Left lung (tissue), 10 donors: ENCODE measurements around the gene HJV. TPM values are rescaled to one million over a fixed set of nuclear protein-coding genes. Genes with fewer than 3 reads are reported as not detected.
A peak's percentile ranks its signal among the peaks of the same experiment; 100 is the strongest.

Source experiments
- ATAC-seq: fragments of 200-7000 bp; cut with Tn5 transposase; one replicate; pipeline ENCODE4 v1.9.1; 2020; ENCODE audit warnings: moderate library complexity
- DNase-seq, 4 donors: peaks; one replicate each; pipeline ENCODE4 v3.0.0-alpha.2; 2013 to 2020
- H3K27ac ChIP-seq, 2 donors: fragments of 200-600 bp; sonication (generic) in 1 of 2; one replicate each; pipeline versions ENCODE4 v1.5.0 to v1.8.0; 2020 to 2021
- H3K27me3 ChIP-seq, 2 donors: fragments of 200-600 bp; sonication (generic) in 1 of 2; one replicate each; pipeline versions ENCODE4 v1.5.0 to v1.8.0; 2020 to 2021
- H3K36me3 ChIP-seq, 2 donors: fragments of 200-600 bp; sonication (generic) in 1 of 2; one replicate each; pipeline versions ENCODE4 v1.5.0 to v1.8.0; 2020 to 2021
- H3K4me1 ChIP-seq, 2 donors: fragments of 200-600 bp; one replicate each; pipeline ENCODE4 v1.8.0; 2021
- H3K4me3 ChIP-seq, 2 donors: fragments of 200-600 bp; sonication (generic) in 1 of 2; one replicate each; pipeline versions ENCODE4 v1.5.0 to v1.8.0; 2020 to 2021; ENCODE audit warnings: mild to moderate bottlenecking in 1 of 2
- H3K9me3 ChIP-seq, 2 donors: fragments of 200-600 bp; sonication (generic) in 1 of 2; one replicate each; pipeline versions ENCODE4 v1.5.0 to v1.8.0; 2020 to 2021
- CTCF ChIP-seq, 2 donors: fragments of 200-600 bp; sonication (generic) in 1 of 2; IDR thresholded peaks; one replicate each; pipeline versions ENCODE4 v1.5.0 to v1.8.0; 2021; ENCODE audit warnings: antibody characterized with exemption in 2 of 2
- intact Hi-C, 2 donors: fragments of 100-400 bp; cut with DNase I; formaldehyde crosslinking; loops; one replicate each; pipeline versions ENCODE4 v1.11.2 to v1.14.2; 2022
- polyA plus RNA-seq, 6 donors: library from polyadenylated mRNA; unstranded; fragments of 120-200 nt; gene quantifications; one replicate each; pipeline ENCODE4 v1.2.1, GENCODE V29; 2013; ENCODE audit not compliant: insufficient read length in 6 of 6
- total RNA-seq, 2 donors: library from RNA; stranded (reverse); fragmentation: NEBNext Ultra II Directional; extraction: Animal tissue kit (Norgen Biotek cat#: 25700); gene quantifications; one replicate each; pipeline ENCODE4 v1.2.1, GENCODE V29; 2021
- donor health status: DM: no; HTN: yes; CAD: no.
- donor health status: DM: no; HTN: no; CAD: no.

Gene HJV
- total and polyA plus RNA-seq, 8 donors: 0.07 to 0.27 (median 0.10) TPM; not detected in 5

GRCh38 chr1:146016891-146017290 lies 4.6 kb downstream of the HJV start:
- Histone ChIP-seq H3K27ac (no peak overlapping the region), H3K36me3 (no peaks in the 10 kb centered on the region), H3K9me3 (no peaks in the 10 kb centered on the region), H3K4me1 (peaks cover 0 to 21% of the 10 kb centered on the region in 2 donors), H3K4me3 (no peak overlapping the region), H3K27me3 (peaks cover 17 to 37% of the 10 kb centered on the region in 2 donors)
- DNase-seq: no peak
- intact Hi-C loops: loop anchor here in 1 of 2 donors (10.0 kb wide), 1 partner anchor 172 kb away; the partner anchor contains the start of gene NUDT17
- no peak for TF ChIP-seq CTCF (IDR thresholded peaks at IDR 0.05)
- ATAC-seq: no peak

- Histone ChIP-seq H3K27ac (no peak overlapping the region), H3K36me3 (no peaks in the 10 kb centered on the region), H3K9me3 (no peaks in the 10 kb centered on the region), H3K4me1 (peaks cover 0 to 36% of the 10 kb centered on the region in 2 donors), H3K27me3 (peaks cover 0 to 4% of the 10 kb centered on the region in 2 donors), H3K4me3 (no peak overlapping the region)
- TF ChIP-seq CTCF (IDR thresholded peaks at IDR 0.05): no peak
- no peak for DNase-seq
- ATAC-seq: no peak
- intact Hi-C loops: loop anchor here in 1 of 2 donors (10.0 kb wide), 1 partner anchor 169 kb away; the partner anchor contains the start of gene NUDT17
These were observed 8.0 kb downstream of the HJV start for GRCh38 chr1:146013559-146013922.

GRCh38 chr1:146012703-146013558 lies 8.6 kb downstream of the HJV start:
- no peaks in the 10 kb centered on the region for H3K9me3 ChIP-seq
- H3K36me3 ChIP-seq: no peaks in the 10 kb centered on the region
- no peak overlapping the region for H3K4me3 ChIP-seq
- H3K27ac ChIP-seq: no peak overlapping the region
- peaks cover 0 to 37% of the 10 kb centered on the region in 2 donors for H3K4me1 ChIP-seq
- no peaks in the 10 kb centered on the region for H3K27me3 ChIP-seq
- peak; percentile 31 to 64 for TF ChIP-seq CTCF (IDR thresholded peaks at IDR 0.05)
- ATAC-seq (peak; percentile 67), DNase-seq (peak in 2 of 4 donors; percentile 63 to 73)
- intact Hi-C loops: loop anchor here in 1 of 2 donors (10.0 kb wide), 1 partner anchor 168 kb away; the partner anchor contains the start of gene NUDT17

- Histone ChIP-seq H3K27ac (peak overlapping the region; percentile 66 to 73), H3K4me3 (no peak overlapping the region), H3K36me3 (no peaks in the 10 kb centered on the region), H3K27me3 (no peaks in the 10 kb centered on the region), H3K4me1 (peaks cover 0 to 63% of the 10 kb centered on the region in 2 donors), H3K9me3 (no peaks in the 10 kb centered on the region)
- TF ChIP-seq CTCF (IDR thresholded peaks at IDR 0.05): no peak
- intact Hi-C loops: loop anchor here in 1 of 2 donors (2.0 to 10.0 kb wide), 2 partner anchors 33 to 165 kb away; partner anchors contain the start of gene NUDT17
- peak; percentile 80 for ATAC-seq
- peak in 1 of 4 donors; percentile 55 for DNase-seq
These were observed 11.3 kb downstream of the HJV start for GRCh38 chr1:146010126-146010738.
